PC-3 (cell line): ENCODE results near the gene MARK4.

ENCODE experiments used
- CTCF ChIP-seq: fragments of 300-600 bp; sonication (generic); conservative IDR thresholded peaks from 2 replicates; pipeline ENCODE4 v1.5.1; 2017; ENCODE audit warnings: antibody characterized with exemption, low read depth, mild to moderate bottlenecking, low read length
- EZH2 ChIP-seq: fragments of 300-600 bp; sonication (generic); IDR thresholded peaks from one replicate; pipeline ENCODE4 v1.6.1; 2017; ENCODE audit warnings: antibody characterized with exemption, mild to moderate bottlenecking, low read length; ENCODE audit not compliant: unreplicated experiment

- TF ChIP-seq CTCF (no peak), EZH2 (no peak)
Observed at GRCh38 chr19:45340232-45340898, 89.3 kb downstream of the MARK4 start, which contains the start of gene KLC3.
